MM.1S (cell line): Measurements from ENCODE around the gene KRTAP10-2.

Experiments
- CTCF ChIP-seq: fragments of 300-600 bp; sonication (generic); IDR thresholded peaks from 2 replicates; pipeline ENCODE4 v1.5.1; 2016; ENCODE audit warnings: antibody characterized with exemption, low read length, mixed read lengths
- EZH2 ChIP-seq: fragments of 300-600 bp; sonication (generic); optimal IDR thresholded peaks from 2 replicates; pipeline ENCODE3; 2017; ENCODE audit warnings: low read depth, mild to moderate bottlenecking, antibody characterized with exemption, low read length, mixed read lengths
- EZH2phosphoT487 ChIP-seq: fragments of 300-600 bp; sonication (generic); IDR thresholded peaks from 2 replicates; pipeline ENCODE4 v1.6.1; 2018; ENCODE audit warnings: antibody characterized with exemption, low read length

DNA sequence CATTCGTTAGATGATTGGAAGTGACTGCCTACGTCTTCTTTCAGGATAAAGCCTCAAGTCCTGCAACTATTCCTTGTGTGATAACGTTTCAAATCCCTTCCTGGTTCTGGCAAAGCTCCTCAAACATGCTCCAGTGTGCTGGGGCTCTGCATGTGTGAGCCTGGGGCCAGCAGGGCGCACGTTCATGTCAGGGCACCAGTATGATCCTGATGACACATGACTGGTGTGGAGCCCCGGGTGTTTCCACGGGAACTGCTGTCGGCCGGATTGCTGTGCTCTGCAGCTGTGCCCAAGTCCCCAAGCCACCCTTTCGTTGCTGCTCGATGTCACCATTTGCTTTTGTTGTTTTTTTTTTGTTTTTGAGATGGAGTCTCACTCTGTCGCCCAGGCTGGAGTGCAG is 32.6 kb downstream of the KRTAP10-2 start:
- TF ChIP-seq CTCF (no peak), EZH2phosphoT487 (no peak), EZH2 (no peak)
